A549 (cell line): Measurements from ENCODE around the gene TUNAR. TPM values are rescaled to one million over a fixed set of nuclear protein-coding genes. Genes with fewer than 3 reads are reported as not detected.

Experiments
- ATAC-seq, 2 experiments: fragments of 200-7000 bp in 1 of 2; fragments of >200 bp in 1 of 2; cut with Nextera tagmentation in 1 of 2; cut with Tn5 transposase in 1 of 2; 3 replicates each; pipeline versions ENCODE4 v1.8.0 to v1.9.1; 2018 to 2020; ENCODE audit warnings: mild to moderate bottlenecking in 1 of 2, moderate library complexity in 1 of 2
- CTCF ChIA-PET: fragments of 300-600 bp; sonication (Branson Sonifier 250); formaldehyde crosslinking; extraction: SDS; loops from one replicate; lab custom pipeline; 2021; ENCODE audit warnings: antibody characterized with exemption, inconsistent platforms; lab: Yijun Ruan, JAX
- POLR2A ChIA-PET: fragments of 350-600 bp; formaldehyde crosslinking; extraction: SDS; loops from one replicate; lab custom pipeline; 2021; ENCODE audit warnings: antibody characterized with exemption, inconsistent platforms; lab: Yijun Ruan, JAX
- DNase-seq, 2 experiments: peaks; one replicate each; pipeline versions ENCODE4 v3.0.0 to v3.0.0-alpha.2; 2011 to 2016; ENCODE audit warnings: low read depth in 1 of 2, low spot score in 1 of 2
- FAIRE-seq: peaks from 2 replicates; lab custom pipeline; 2011; peaks lifted over from hg19 to GRCh38; lab: Jason Lieb, UNC
- H3K27ac ChIP-seq, 2 experiments: fragments of >200 bp; sonication (Bioruptor Twin); formaldehyde crosslinking; 3 replicates each; pipeline ENCODE4 v1.5.1; 2016 to 2017
- H3K4me1 ChIP-seq: fragments of >200 bp; sonication (Bioruptor Twin); formaldehyde crosslinking; 3 replicates; pipeline ENCODE4 v1.6.1; 2016
- H3K4me2 ChIP-seq: fragments of >200 bp; sonication (Bioruptor Twin); formaldehyde crosslinking; 3 replicates; pipeline ENCODE4 v1.6.1; 2016
- H3K4me3 ChIP-seq: fragments of >200 bp; sonication (Bioruptor Twin); formaldehyde crosslinking; 3 replicates; pipeline ENCODE4 v1.5.1; 2016
- H3K9me3 ChIP-seq: fragments of >200 bp; sonication (Bioruptor Twin); formaldehyde crosslinking; 3 replicates; pipeline ENCODE4 v1.6.1; 2016
- ATOH8 ChIP-seq: fragments of 250-450 bp; sonication (Bioruptor Pico); IDR thresholded peaks from 2 replicates; pipeline ENCODE4 v1.5.0; 2020; ENCODE audit warnings: low read depth, mild to moderate bottlenecking, moderate library complexity
- BCL3 ChIP-seq: fragments of >200 bp; sonication (Bioruptor Twin); formaldehyde crosslinking; IDR thresholded peaks from 3 replicates; pipeline ENCODE4 v1.6.1; 2016
- CHD2 ChIP-seq: fragments of 150-350 bp; IDR thresholded peaks from 2 replicates; pipeline ENCODE4 v1.6.1; 2014; ENCODE audit warnings: low read length; ENCODE audit not compliant: partially characterized antibody
- CHD4 ChIP-seq: fragments of 200-600 bp; sonication (generic); IDR thresholded peaks from 2 replicates; pipeline ENCODE4 v1.6.1; 2016; ENCODE audit warnings: antibody characterized with exemption, mild to moderate bottlenecking, borderline replicate concordance
- FOSL2 ChIP-seq, 2 experiments: fragments of 450-650 bp in 1 of 2; fragments of >200 bp in 1 of 2; sonication (Bioruptor Twin) in 1 of 2; formaldehyde crosslinking; IDR thresholded peaks; 2 replicates each; pipeline versions ENCODE4 v1.5.0 to v1.6.1; 2016 to 2020; ENCODE audit warnings: mild to moderate bottlenecking in 1 of 2, moderate library complexity in 1 of 2
- HEYL ChIP-seq: fragments of 250-450 bp; sonication (Bioruptor Pico); IDR thresholded peaks from 2 replicates; pipeline ENCODE4 v1.8.0; 2021; ENCODE audit warnings: mild to moderate bottlenecking, moderate library complexity
- HMGXB4 ChIP-seq: fragments of 250-450 bp; sonication (Bioruptor Pico); IDR thresholded peaks from 2 replicates; pipeline ENCODE4 v1.5.0; 2021; ENCODE audit warnings: mild to moderate bottlenecking, moderate library complexity, borderline replicate concordance
- KDM1A ChIP-seq: fragments of 200-600 bp; sonication (generic); IDR thresholded peaks from 2 replicates; pipeline ENCODE4 v1.6.1; 2016; ENCODE audit warnings: low read depth, mild to moderate bottlenecking
- MAZ ChIP-seq: fragments of 150-350 bp; IDR thresholded peaks from 2 replicates; pipeline ENCODE4 v1.6.1; 2014; ENCODE audit warnings: antibody characterized with exemption, low read depth, low read length, borderline replicate concordance
- NFE2L2 ChIP-seq: fragments of 150-350 bp; conservative IDR thresholded peaks from 2 replicates; pipeline ENCODE4 v1.6.1; 2014; ENCODE audit warnings: low read length
- PBX3 ChIP-seq: IDR thresholded peaks from 2 replicates; pipeline ENCODE4 v1.6.1; 2012
- POLR2AphosphoS2 ChIP-seq: conservative IDR thresholded peaks from 2 replicates; pipeline ENCODE4 v1.6.1; 2012; ENCODE audit warnings: low read length, improper control_type of control experiment, inconsistent platforms
- TP53 ChIP-seq: fragments of 250-450 bp; sonication (Bioruptor Pico); IDR thresholded peaks from 2 replicates; pipeline ENCODE4 v1.5.0; 2021; ENCODE audit warnings: mild to moderate bottlenecking, moderate library complexity
- USF2 ChIP-seq: fragments of 450-650 bp; IDR thresholded peaks from 2 replicates; pipeline ENCODE4 v1.6.1; 2014; ENCODE audit warnings: antibody characterized with exemption
- WGBS: methylation state at CpG from one replicate; pipeline ENCODE4 v1.1.6; 2017; ENCODE audit errors: missing lambda C conversion rate; 5-methylcytosine and 5-hydroxymethylcytosine counted together
- polyA plus RNA-seq, 4 experiments: library from polyadenylated mRNA; depleted of rRNA in 3 of 4; stranded (reverse); fragments of >200 nt; fragmentation: RNase III in 1 of 4; extraction: RNeasy Plus Mini Kit Qiagen cat#74134 plus additional on column Dnase treatment in 1 of 4; gene quantifications; 2 replicates in 3 of 4; 3 replicates in 1 of 4; pipeline ENCODE4 v1.2.3, GENCODE V29; 2011 to 2017

TUNAR gene
- polyA plus RNA-seq, 2 of the 4 experiments (the other 2 are of a cell fraction), result not detected

- peaks cover 3% of the 10 kb centered on the region; the same call in 2 of the 3 replicates for H3K4me1 ChIP-seq
- H3K9me3 ChIP-seq, result no peaks in the 10 kb centered on the region
- ChIA-PET POLR2A (no interaction called here), CTCF (no interaction called here)
- TF ChIP-seq TP53 (CRISPR knock-in tag) (no peak), PBX3 (no peak), MAZ (no peak), CHD4 (no peak)
- no peak for ATAC-seq
- no peak for DNase-seq
- no peak overlapping the region for H3K4me2 ChIP-seq
- no peak overlapping the region for H3K27ac ChIP-seq
- 29% methylated on average over 5 of the region's 7 CpGs for WGBS
- FAIRE-seq, result no peak
- no peak overlapping the region for H3K4me3 ChIP-seq
These were observed 9.9 kb downstream of the TUNAR start for GRCh38 chr14:95886366-95887056.

- peaks cover 11% of the 10 kb centered on the region; the same call in 2 of the 3 replicates for H3K4me1 ChIP-seq
- no peak overlapping the region for H3K4me3 ChIP-seq
- no peak overlapping the region for H3K4me2 ChIP-seq
- 48% methylated on average over 4 of the region's 4 CpGs for WGBS
- ATAC-seq (no peak), DNase-seq (no peak), FAIRE-seq (no peak)
- ChIA-PET POLR2A (no interaction called here), CTCF (interaction anchor here (1.1 to 1.3 kb wide), 2 partner anchors 8 to 12 kb away, joined by 3 read pairs; no protein-coding TSS in a partner anchor)
- H3K9me3 ChIP-seq, result no peaks in the 10 kb centered on the region
- H3K27ac ChIP-seq, result no peak overlapping the region
- TF ChIP-seq ATOH8 (CRISPR knock-in tag) (no peak), USF2 (no peak), HMGXB4 (CRISPR knock-in tag) (no peak), CHD4 (no peak), FOSL2 (IDR thresholded peaks at IDR 0.05) (no peak), FOSL2 (CRISPR knock-in tag; IDR thresholded peaks at IDR 0.05) (no peak), HEYL (CRISPR knock-in tag) (no peak), NFE2L2 (no peak), KDM1A (no peak), CHD2 (no peak), BCL3 (no peak), POLR2AphosphoS2 (no peak)
These were observed 10.7 kb downstream of the TUNAR start for GRCh38 chr14:95887351-95887750.
